Measurements from ENCODE around the gene CNIH3.
"Not testable (repeated sequence)": the region's sequence is repeated elsewhere in the genome, so short reads cannot be mapped to it uniquely, and the experiment has no call there.

Gene CNIH3

GRCh38 chr1:224673141-224673540, 57.0 kb downstream of the CNIH3 start:
- Mint-ChIP-seq H3K9me3 (no peaks in the 10 kb centered on the region), H3K4me3 (no peak overlapping the region), H3K4me1 (no peaks in the 10 kb centered on the region), H3K36me3 (no peaks in the 10 kb centered on the region), H3K27me3 (peaks cover 0 to 5% of the 10 kb centered on the region in 2 donors), H3K27ac (no peak overlapping the region)
- ATAC-seq (replicated peaks) (no peak), DNase-seq (no peak)

GRCh38 chr1:224675590-224675989, 59.5 kb downstream of the CNIH3 start:
- Mint-ChIP-seq H3K4me1 (no peaks in the 10 kb centered on the region), H3K27ac (no peak overlapping the region), H3K36me3 (no peaks in the 10 kb centered on the region), H3K4me3 (no peak overlapping the region), H3K9me3 (no peaks in the 10 kb centered on the region), H3K27me3 (peaks cover 0 to 5% of the 10 kb centered on the region in 2 donors)
- no peak for ATAC-seq (replicated peaks)
- no peak for DNase-seq

- ATAC-seq (replicated peaks) (no peak), DNase-seq (no peak)
- no peaks in the 10 kb centered on the region for H3K36me3 Mint-ChIP-seq
- H3K27me3 Mint-ChIP-seq = peaks cover 0 to 5% of the 10 kb centered on the region in 2 donors
- no peak overlapping the region for H3K27ac Mint-ChIP-seq
- no peaks in the 10 kb centered on the region for H3K4me1 Mint-ChIP-seq
- no peak overlapping the region for H3K4me3 Mint-ChIP-seq
- H3K9me3 Mint-ChIP-seq = no peaks in the 10 kb centered on the region
These were observed 60.4 kb downstream of the CNIH3 start for GRCh38 chr1:224676551-224676950.

- no peak for DNase-seq
- H3K36me3 Mint-ChIP-seq = no peaks in the 10 kb centered on the region
- H3K4me1 Mint-ChIP-seq = no peaks in the 10 kb centered on the region
- H3K27ac Mint-ChIP-seq = no peak overlapping the region
- H3K9me3 Mint-ChIP-seq = no peaks in the 10 kb centered on the region
- no peak overlapping the region for H3K4me3 Mint-ChIP-seq
- H3K27me3 Mint-ChIP-seq = peaks cover 0 to 5% of the 10 kb centered on the region in 2 donors
- no peak for ATAC-seq (replicated peaks)
These were observed 62.1 kb downstream of the CNIH3 start for GRCh38 chr1:224678168-224678567.

- Mint-ChIP-seq H3K27me3 (no peaks in the 10 kb centered on the region), H3K4me3 (no peak overlapping the region), H3K36me3 (no peaks in the 10 kb centered on the region), H3K27ac (no peak overlapping the region), H3K9me3 (no peaks in the 10 kb centered on the region), H3K4me1 (no peaks in the 10 kb centered on the region)
- no peak for DNase-seq
- ATAC-seq (replicated peaks) = no peak
These were observed 63.5 kb downstream of the CNIH3 start for GRCh38 chr1:224679606-224680005.

- no peak overlapping the region for H3K4me3 Mint-ChIP-seq
- DNase-seq = no peak
- H3K27me3 Mint-ChIP-seq = no peaks in the 10 kb centered on the region
- no peaks in the 10 kb centered on the region for H3K9me3 Mint-ChIP-seq
- no peak for ATAC-seq (replicated peaks)
- H3K27ac Mint-ChIP-seq = no peak overlapping the region
- no peaks in the 10 kb centered on the region for H3K4me1 Mint-ChIP-seq
- H3K36me3 Mint-ChIP-seq = no peaks in the 10 kb centered on the region
These were observed 65.7 kb downstream of the CNIH3 start for GRCh38 chr1:224681816-224682215.

GRCh38 chr1:224683936-224684335, 67.8 kb downstream of the CNIH3 start:
- H3K27ac Mint-ChIP-seq = no peak overlapping the region
- H3K27me3 Mint-ChIP-seq = no peaks in the 10 kb centered on the region
- DNase-seq (no peak), ATAC-seq (replicated peaks) (no peak)
- H3K9me3 Mint-ChIP-seq = no peaks in the 10 kb centered on the region
- no peaks in the 10 kb centered on the region for H3K36me3 Mint-ChIP-seq
- H3K4me1 Mint-ChIP-seq = no peaks in the 10 kb centered on the region
- H3K4me3 Mint-ChIP-seq = no peak overlapping the region

- no peaks in the 10 kb centered on the region for H3K27me3 Mint-ChIP-seq
- DNase-seq (no peak), ATAC-seq (replicated peaks) (no peak)
- no peaks in the 10 kb centered on the region for H3K9me3 Mint-ChIP-seq
- H3K4me1 Mint-ChIP-seq = no peaks in the 10 kb centered on the region
- no peaks in the 10 kb centered on the region for H3K36me3 Mint-ChIP-seq
- no peak overlapping the region for H3K27ac Mint-ChIP-seq
- H3K4me3 Mint-ChIP-seq = no peak overlapping the region
These were observed 68.9 kb downstream of the CNIH3 start for GRCh38 chr1:224684979-224685425.

GRCh38 chr1:224686140-224686539, 70.0 kb downstream of the CNIH3 start:
- not testable (repeated sequence) for H3K27me3 Mint-ChIP-seq; H3K36me3 Mint-ChIP-seq; H3K4me3 Mint-ChIP-seq; H3K27ac Mint-ChIP-seq; DNase-seq; ATAC-seq (replicated peaks); H3K4me1 Mint-ChIP-seq; H3K9me3 Mint-ChIP-seq

- Mint-ChIP-seq H3K27me3 (no peaks in the 10 kb centered on the region), H3K36me3 (no peaks in the 10 kb centered on the region), H3K9me3 (no peaks in the 10 kb centered on the region), H3K4me3 (no peak overlapping the region), H3K4me1 (no peaks in the 10 kb centered on the region), H3K27ac (no peak overlapping the region)
- DNase-seq (no peak), ATAC-seq (replicated peaks) (no peak)
These were observed 71.3 kb downstream of the CNIH3 start for GRCh38 chr1:224687465-224687864.

- H3K4me1 Mint-ChIP-seq = no peaks in the 10 kb centered on the region
- H3K4me3 Mint-ChIP-seq = no peak overlapping the region
- H3K9me3 Mint-ChIP-seq = no peaks in the 10 kb centered on the region
- H3K27ac Mint-ChIP-seq = no peak overlapping the region
- no peaks in the 10 kb centered on the region for H3K36me3 Mint-ChIP-seq
- DNase-seq = no peak
- peaks cover 0 to 4% of the 10 kb centered on the region in 2 donors for H3K27me3 Mint-ChIP-seq
- no peak for ATAC-seq (replicated peaks)
These were observed 73.3 kb downstream of the CNIH3 start for GRCh38 chr1:224689374-224689773.

GRCh38 chr1:224690576-224690975, 74.5 kb downstream of the CNIH3 start:
- H3K36me3 Mint-ChIP-seq = no peaks in the 10 kb centered on the region
- H3K9me3 Mint-ChIP-seq = no peaks in the 10 kb centered on the region
- ATAC-seq (replicated peaks) = no peak

GRCh38 chr1:224691148-224691925, 75.2 kb downstream of the CNIH3 start:
- H3K36me3 Mint-ChIP-seq = no peaks in the 10 kb centered on the region
- H3K27ac Mint-ChIP-seq = no peak overlapping the region
- H3K4me1 Mint-ChIP-seq = no peaks in the 10 kb centered on the region
- no peaks in the 10 kb centered on the region for H3K9me3 Mint-ChIP-seq
- no peak for DNase-seq
- H3K27me3 Mint-ChIP-seq = peaks cover 0 to 4% of the 10 kb centered on the region in 2 donors
- no peak for ATAC-seq (replicated peaks)
- H3K4me3 Mint-ChIP-seq = no peak overlapping the region

More at GRCh38 chr1:224690576-224690975, 74.5 kb downstream of the CNIH3 start:
- Mint-ChIP-seq H3K27ac (no peak overlapping the region), H3K27me3 (peaks cover 0 to 4% of the 10 kb centered on the region in 2 donors), H3K4me3 (no peak overlapping the region), H3K4me1 (no peaks in the 10 kb centered on the region)
- DNase-seq = no peak

GRCh38 chr1:224694969-224695368, 78.9 kb downstream of the CNIH3 start:
- peaks cover 0 to 10% of the 10 kb centered on the region in 2 donors for H3K27me3 Mint-ChIP-seq
- H3K27ac Mint-ChIP-seq = no peak overlapping the region
- DNase-seq (no peak), ATAC-seq (replicated peaks) (no peak)
- H3K36me3 Mint-ChIP-seq = no peaks in the 10 kb centered on the region
- H3K9me3 Mint-ChIP-seq = no peaks in the 10 kb centered on the region
- H3K4me1 Mint-ChIP-seq = no peaks in the 10 kb centered on the region
- H3K4me3 Mint-ChIP-seq = no peak overlapping the region

GRCh38 chr1:224696021-224696420, 79.9 kb downstream of the CNIH3 start:
- ATAC-seq (replicated peaks) = no peak
- H3K27ac Mint-ChIP-seq = no peak overlapping the region

More at GRCh38 chr1:224696021-224696420, 79.9 kb downstream of the CNIH3 start:
- Mint-ChIP-seq H3K9me3 (no peaks in the 10 kb centered on the region), H3K36me3 (no peaks in the 10 kb centered on the region), H3K4me1 (no peaks in the 10 kb centered on the region), H3K27me3 (peaks cover 0 to 10% of the 10 kb centered on the region in 2 donors), H3K4me3 (no peak overlapping the region)
- DNase-seq = no peak
